ENCODE results near the gene ZSWIM1.
A peak's percentile ranks its signal among the peaks of the same experiment; 100 is the strongest.
"Not testable (repeated sequence)": the region's sequence is repeated elsewhere in the genome, so short reads cannot be mapped to it uniquely, and the experiment has no call there.

Gene ZSWIM1

DNA sequence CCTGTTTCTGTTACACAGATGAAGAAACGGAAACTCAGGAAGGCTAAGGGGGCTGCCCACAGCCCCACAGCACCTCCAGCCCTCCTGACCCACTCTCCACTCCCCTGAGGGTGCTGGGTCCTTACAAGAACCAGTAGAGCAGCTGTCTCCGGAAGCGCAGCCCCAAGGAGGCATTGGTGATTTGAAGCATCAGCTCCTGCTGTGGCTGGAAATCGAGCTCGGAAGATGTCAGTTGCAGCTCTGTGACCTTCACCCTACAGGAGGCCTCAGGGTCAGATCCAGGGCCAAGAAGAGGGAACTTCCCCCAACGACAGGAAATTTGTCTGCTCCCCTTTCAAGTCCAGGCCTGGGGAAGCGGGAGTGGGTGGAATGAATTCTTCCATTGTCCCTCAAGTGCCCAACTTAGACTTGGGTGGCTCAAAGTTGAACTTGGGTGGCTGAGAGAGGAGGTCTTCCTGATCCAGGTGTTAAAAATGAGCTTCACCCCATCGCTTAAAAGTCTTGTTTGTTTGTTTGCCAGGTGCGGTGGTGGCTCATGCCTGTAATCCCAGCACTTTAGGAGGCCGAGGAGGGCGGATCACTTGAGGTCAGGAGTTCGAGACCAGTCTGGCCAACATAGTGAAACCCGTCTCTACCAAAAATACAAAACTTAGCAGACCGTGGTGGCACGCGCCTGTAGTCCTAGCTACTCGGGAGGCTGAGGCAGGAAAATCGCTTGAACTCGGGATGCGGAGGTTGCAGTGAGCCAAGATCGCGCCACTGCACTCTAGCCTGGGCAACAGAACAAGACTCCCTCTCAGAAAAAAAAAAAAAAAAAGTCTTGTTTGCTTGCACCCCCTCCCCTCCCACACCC lies 29.0 kb downstream of the ZSWIM1 start:
- DNase-seq = no peak

DNA sequence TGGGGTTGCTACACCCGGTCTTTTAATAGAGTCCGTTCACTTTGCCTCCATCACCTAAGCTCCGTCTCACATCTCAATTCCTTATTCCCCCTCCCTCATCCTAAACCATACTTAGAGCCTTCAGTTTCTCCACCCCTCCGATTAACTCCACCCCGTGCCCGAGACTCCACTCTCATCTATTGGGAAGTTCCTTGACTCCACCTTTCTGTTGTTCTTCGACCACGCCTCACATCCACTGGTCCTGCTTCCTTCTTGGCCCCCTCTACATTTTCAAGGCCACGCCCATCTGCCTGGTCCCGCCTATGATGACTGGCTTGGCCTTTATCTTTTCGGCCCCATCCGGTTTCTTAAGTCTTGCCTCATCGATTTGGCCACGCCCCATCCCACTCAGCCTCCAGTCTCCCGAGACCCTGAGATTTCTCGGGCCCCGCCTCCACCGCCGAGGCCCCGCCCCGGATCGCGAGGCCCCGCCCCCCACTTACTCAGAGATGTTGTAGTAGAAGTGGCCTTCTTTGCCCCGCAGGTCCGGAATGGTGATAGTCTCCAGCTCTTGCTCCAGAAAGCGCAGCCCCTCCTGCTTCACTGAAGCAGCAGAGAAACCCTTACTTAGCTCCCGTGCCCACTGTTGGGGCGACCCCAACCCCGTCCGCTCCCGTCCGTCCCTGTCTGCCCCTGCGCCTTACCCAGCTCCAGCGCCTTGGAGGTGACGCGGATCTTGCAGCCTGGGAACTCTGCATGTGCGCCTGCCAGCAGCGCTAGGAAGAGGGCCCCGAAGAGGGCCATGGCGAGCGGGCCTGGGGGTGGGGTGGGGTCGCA lies 29.9 kb downstream of the ZSWIM1 start:
- peak; percentile 74 for DNase-seq

DNA sequence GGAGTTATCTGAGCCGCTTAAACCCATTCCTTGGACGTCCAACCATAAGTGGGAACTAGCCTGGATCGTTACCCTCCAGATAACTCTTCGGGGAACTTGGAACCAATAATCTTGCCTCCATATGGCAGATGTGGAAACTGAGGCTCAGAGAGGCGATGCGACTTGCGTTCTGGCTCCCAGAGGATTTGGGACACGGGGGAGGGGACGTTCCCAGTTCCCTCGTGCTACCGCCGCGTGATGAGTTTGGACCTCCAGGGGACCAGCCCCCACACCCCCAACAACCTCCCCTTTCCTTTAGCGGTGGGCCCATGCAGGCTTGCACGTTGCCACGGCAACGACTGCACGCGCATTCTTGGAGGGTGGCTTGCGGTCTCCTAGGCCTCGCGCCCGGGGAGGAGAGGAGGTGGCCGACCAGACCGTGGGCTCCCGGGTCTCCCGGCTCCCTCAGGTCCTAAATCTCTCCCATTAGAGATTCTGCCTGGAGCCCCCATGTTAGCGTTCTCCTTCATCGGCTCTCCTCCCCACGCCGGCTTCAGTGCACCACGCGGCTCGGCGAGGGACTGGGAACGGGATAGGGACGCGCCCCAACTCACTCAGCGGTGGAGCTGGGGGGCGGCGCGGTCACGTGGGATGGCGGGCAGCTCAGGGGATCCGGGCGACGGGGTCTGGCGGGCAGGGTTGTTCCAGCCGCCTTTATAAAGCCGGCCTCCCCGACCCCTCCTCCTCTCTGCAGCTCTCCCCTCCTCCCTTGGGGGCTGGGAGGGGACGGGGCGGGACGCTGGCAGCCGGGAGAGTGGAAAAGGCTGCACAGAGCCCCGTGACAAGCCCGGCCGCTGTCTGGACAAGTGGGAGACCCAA lies 30.7 kb downstream of the ZSWIM1 start, which contains the start of gene PLTP:
TSS of gene PLTP (minus strand) at position 670 of the 858 bp plus-strand sequence. CDS start 703 bp downstream, outside the sequence.
- no peak for DNase-seq

DNA sequence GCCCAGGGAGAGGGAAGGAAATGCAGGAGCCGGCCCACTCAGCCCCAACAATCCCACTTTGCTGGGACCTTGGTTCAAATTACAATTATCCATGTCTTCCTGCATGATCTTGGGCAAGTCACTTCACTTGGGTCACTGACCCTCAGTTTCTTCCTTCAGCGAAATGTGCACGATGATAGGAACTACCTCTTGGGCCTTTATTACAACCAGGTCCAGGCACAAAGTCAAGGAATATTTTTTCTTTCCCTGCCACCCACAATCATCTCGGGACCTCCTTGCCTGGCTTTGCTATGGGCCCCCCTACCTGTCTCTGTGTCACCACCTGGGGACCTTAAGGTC lies 31.3 kb downstream of the ZSWIM1 start:
- DNase-seq = no peak

DNA sequence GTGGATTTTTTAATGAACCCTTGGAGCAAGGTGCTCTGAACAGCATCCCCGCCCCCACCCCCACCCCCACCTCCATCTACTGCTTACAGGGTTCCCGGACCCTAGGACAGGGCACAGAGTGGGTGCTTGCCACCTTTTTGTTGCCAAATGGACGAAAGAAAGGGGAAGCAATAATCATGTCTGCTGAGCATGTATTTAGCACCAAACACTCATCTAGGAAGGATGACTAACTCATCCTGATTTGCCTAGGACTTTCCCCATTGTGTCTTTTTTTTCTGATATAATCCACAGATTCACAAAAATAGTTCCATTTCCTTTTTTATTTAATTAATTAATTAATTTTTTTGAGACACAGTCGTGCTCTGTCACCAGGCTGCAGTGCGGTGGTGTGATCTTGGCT lies 32.1 kb downstream of the ZSWIM1 start:
- DNase-seq = no peak

DNA sequence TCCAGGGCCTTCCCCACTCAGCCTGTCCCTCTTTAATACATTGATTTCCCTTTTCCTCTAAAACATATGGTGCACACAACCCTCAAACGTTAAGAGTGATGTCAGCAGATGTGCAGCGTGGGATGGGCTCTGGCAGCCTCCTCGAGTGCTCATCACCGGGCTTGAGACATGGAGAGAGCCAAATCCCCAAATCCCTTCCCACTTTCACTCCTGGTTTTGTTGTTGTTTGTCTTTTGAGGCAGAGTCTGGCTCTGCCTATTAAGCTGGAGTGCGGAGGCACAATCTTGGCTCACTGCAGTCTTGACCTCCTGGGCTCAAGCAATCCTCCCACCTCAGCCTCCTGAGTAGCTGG lies 36.7 kb downstream of the ZSWIM1 start:
- no peak for DNase-seq

DNA sequence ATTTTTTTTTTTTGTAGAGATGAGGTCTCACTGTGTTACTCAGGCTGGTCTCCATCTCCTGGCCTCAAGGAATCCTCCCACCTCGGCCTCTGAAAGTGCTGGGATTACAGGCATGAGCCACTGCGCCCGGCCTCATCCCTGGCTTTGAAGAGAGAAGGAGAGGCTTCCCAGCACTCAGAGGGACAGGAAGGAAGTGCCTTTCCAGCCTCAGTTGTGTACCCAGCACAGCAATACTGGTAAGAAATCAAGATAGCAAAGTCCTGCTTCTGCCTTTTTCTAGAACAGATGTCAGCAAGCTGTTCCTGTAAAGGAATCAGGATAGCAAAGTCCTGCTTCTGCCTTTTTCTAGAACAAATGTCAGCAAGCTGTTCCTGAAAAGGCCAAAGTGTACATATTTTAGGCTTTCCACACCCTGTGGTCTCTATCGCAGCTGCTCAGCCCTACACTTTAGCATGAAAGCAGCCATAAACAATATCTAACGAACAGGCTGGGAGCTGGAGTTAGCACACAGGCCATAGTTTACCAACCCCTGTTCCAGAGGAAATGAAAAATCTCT lies 37.2 kb downstream of the ZSWIM1 start:
- DNase-seq = no peak

DNA sequence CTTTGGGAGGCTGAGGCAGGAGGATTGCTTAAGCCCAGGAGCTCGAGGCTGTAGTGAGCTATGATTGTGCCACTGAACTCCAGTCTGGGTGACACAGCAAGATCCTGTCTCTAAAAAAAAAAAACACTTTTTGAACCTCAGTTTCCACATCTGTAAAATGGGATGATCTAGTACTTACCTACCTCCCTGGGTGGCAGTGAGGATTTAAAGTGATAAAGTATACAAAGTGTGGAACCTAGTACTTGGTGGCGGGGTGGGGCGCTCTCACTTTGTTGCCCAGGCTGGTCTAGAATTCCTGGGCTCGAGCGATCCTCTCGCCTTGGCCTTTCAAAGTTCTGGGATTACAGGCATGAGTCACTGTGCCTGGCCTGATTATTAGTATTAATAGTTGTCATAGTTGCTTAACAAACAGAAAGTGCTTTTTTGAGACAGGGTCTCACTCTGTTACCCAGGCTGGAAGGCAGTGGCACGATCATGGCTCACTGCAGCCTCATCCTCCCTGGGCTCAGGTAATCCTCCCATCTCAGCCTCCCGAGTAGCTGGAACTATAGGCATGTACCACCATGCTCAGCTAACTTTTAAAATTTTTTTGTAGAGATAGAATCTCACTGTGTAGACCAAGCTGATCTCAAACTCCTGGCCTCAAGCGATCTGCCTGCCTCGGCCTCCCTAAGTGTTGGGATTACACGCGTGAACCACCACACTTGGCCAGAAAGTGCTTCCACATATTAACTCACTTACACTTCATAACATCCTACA lies 37.9 kb downstream of the ZSWIM1 start:
- DNase-seq = no peak

DNA sequence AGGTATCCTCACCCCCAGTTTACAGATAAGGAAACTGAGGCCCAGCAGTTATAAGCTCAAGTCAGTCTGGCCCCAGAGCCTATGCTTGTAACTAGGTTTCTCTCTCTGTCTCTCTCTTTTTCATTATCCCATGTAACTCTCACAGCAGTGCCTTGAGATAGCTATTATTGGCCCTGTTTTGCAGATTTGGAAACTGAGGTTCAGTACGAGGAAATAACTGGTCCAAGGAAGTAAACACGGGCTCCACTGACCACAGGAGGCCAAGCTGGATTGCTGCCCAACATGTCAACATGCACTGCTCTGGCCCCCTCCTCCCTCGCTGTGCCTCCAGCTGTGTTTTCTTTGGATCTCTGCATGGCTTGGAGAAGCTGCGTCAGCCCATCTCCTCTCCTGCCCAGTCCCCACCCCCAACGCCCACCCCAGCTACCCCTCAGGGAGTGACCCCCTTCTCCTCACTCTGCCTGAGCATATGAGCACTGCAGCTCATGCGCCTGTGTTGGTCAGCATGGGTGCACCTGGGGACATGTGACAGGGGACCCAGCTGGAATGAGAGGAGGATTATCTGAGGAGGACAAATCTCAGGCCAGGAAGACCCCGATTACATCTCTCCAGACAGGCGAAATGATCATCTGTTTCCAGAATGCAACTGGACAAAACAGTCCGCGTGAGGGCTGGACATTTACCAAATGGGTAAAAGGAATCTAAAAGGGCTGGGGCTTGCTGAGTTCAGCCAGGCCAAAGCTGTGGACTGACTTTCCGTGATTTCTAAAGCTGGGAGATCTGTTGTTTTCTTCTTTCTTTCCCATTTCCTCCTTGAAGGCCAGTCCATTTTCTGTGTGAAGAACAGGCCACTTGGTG lies 38.7 kb downstream of the ZSWIM1 start:
- no peak for DNase-seq

DNA sequence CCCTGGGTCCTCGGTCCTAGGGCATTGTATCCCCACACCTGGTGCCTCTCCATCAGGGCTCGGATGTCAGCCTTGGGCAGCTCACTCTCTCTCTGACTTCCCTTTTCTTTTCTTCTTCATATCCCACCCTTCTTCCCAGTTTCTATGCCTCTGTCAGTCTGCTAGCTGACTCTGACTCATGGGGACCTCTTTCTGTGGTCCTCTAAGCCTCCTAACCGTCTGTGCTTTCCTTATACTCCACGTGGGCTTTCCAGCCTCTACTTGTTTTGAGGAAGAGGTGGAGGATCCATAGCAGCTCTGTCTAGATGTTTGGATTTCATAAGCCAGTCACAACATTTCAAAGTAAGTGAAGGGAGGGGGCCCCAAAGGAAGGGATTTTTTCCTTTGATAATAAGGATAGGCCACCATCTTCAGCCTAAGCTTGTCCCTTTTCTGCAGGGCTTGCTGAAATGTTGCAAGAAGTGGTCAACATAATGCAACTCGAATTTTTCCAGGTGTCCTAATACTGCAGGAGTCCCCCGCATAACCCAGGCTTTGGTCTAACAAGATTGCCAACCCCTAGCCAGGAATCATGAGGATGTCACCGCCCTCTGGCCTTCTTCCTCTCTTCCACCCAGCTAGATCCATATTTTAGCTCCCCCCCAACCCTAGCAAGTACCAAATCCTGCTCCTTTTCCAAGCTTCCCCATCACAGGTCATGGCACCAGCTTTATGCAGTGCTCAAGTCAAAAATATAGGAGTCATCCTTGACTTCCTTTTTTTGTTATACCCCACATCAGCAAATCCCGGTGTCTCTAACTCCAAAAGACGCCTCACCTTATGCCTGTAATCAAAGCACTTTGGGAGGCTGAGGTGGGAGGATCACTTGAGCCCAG lies 39.7 kb downstream of the ZSWIM1 start:
- DNase-seq = no peak

DNA sequence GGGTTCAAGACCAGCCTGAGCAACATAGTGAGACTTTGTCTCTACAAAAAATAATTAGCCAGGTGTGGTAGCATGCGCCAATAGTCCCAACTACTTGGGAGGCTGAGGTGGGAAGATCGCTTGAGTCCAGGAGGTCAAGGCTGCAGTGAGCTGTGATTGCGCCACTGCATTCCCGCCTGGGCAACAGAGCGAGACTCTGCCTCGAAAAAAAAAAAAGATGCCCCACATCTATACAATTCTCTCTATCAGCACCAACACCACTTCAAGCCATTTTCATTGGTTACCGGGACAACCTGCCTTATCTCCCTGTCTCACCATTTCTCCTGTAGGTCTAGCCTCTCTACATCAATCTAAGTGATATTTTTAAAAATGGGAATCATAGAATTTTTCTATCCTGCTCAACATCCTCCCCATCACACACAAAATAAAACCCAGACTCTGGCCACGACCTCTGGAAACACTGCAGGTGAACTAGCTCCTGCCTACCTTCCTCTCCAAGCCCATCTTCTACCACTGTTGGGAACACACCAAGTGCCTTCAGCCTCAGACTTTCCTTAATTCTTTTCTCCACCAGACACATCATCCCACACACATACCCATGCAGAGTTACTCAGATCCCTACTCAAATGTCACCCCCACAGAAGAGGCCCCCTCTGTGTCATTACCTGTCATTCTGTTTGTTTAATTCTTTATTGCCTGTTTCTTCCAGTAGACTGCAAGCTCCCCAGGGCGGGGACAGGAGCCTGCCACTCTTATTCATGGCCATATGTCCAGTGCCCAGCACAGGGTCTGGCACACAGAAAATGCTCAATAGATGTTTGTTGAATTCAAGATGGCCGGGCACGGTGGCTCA lies 40.5 kb downstream of the ZSWIM1 start:
- no peak for DNase-seq

DNA sequence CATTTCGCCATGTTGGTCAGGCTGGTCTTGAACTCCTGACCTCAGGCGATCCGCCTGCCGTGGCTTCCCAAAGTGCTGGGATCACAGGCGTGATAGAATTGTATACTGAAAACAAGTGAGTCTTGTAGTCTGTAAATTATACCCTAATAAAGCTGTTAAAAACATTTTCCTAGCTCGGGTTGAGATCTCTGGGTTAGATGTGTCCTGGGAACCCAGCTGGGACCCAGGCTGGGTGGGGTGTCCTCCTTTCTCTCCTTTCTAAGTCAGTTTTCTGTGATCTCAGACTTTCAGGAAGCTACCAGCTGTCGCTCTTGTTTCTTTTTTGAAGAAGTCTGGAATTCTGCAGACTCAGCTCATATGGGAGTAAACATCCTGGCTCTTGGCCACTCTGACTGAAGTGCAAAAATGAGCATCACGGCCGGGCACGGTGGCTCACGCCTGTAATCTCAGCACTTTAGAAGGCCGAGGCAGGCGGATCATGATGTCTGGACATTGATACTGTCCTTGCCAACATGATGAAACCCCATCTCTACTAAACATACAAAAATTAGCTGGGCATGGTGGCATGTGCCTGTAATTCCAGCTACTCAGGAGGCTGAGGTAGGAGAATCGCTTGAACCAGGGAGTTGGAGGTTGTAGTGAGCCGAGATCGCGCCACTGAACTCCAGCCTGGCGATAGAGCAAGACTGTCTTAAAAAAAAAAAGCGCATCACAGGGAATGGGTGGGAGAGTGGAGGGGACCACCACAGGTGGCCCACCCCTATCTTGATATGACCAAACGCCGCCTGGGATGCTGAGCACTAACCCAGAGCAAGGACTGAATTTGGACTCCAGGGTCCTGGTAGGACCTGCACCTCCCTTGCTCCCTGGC lies 43.6 kb downstream of the ZSWIM1 start:
- no peak for DNase-seq

DNA sequence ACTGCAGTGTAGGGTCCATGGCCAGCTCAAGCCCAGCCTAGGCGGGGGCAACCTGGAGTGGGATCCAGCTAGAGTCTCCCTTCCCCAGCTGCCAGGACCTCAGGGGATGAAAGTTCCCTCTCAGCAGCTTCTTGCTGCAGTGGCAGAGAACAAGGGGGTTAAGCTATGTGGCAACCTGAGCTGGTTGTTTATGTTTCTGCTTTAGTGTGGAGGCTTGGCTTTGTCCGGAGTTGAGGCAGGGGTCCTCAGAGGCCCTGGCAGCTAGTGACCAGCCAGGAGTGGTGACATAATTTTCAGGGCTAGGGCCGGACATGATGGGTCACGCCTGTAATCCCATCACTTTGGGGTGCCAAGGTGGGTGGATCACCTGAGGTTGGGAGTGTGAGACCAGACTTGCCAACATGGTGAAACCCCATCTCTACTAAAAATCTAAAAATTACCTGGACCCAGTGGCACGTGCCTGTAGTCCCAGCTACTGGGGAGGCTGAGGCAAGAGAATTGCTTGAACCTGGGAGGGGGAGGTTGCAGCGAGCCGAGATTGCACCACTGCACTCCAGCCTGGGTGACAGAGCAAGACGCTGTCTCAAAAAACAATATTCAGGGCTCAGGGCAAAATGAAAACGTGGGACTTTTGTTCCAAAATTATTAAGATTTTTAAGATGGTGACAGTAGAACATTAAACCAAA lies 44.9 kb downstream of the ZSWIM1 start:
- no peak for DNase-seq

DNA sequence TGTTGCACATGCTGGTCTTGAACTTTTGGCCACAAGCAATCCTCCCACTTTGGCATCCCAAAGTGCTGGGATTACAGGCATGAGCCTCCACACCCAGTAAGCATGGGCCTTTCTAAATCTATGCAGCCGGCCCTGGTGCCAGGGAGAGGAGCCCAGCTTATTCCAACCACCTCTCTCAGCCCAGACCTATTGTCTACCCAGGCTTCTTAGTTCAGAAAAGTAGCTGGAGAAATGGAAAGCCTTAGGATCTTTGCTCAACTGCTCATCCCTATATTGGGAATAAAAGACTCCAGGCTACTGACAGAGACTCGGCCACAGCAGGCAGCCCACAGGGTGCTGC lies 45.7 kb downstream of the ZSWIM1 start:
- no peak for DNase-seq

DNA sequence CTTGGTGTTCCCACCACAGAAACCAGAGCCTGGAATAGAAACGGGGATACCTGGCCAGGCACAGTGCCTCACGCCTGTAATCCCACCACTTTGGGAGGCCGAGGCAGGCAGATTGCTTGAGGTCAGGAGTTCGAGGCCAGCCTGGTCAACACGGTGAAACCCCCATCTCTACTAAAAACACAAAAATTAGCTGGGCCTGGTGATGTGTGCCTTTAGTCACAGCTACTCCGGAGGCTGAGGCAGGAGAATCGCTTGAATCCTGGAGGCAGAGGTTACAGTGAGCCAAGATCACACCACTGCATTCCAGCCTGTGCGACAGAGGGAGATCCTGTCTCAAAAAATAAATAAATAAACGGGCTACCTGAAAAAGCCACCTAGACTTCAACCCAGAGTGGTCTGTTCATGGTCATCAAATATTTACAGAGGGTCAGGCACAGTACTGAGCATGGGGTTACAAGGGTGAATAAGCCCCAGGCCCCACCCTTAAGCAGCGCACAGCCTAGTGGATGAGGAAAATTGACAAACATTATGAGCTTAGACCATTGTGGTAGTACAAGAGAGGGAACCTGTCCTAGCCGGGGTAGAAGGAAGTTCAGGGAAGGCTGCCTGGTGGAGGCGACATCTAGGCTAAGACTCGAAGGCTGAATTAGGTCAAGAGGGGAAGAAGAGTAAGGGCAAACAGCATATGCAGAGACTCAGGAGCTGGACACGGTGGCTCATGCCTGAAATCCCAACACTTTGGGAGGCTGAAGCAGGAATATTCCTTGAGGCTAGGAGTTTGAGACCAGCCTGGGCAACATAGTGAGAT lies 46.2 kb downstream of the ZSWIM1 start:
- no peak for DNase-seq

DNA sequence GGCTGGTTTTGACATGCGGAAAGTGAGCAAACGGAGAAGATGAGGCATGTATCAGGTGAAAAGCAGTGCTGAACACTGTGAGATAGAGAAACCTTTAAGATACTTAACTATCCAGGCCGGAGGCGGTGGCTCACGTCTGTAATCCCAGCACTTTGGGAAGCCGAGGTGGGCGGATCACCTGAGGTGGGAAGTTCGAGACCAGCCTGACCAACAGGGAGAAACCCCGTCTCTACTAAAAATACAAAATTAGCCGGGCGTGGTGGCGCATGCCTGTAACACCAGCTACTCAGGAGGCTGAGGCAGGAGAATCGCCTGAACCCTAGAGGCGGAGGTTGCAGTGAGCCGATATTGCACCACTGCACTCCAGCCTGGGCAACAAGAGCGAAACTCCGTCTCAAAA lies 50.7 kb downstream of the ZSWIM1 start:
- DNase-seq = not testable (repeated sequence)
